Adipocyte (in vitro differentiated cells): ENCODE measurements around the gene SOX14.

ENCODE experiments used
- DNase-seq: peaks from one replicate; pipeline ENCODE4 v3.0.0-alpha.2; 2015; ENCODE audit warnings: low read depth
- H3K27me3 ChIP-seq: replicated peaks from 2 replicates; pipeline ENCODE4 v1.7.0; 2013; ENCODE audit warnings: mild to moderate bottlenecking, low read length, moderate library complexity; ENCODE audit not compliant: control insufficient read depth, insufficient read depth
- H3K36me3 ChIP-seq: 2 replicates; pipeline ENCODE4 v1.7.0; 2013; ENCODE audit warnings: low read length, mild to moderate bottlenecking, moderate library complexity; ENCODE audit not compliant: control insufficient read depth, insufficient read depth, severe bottlenecking
- H3K4me1 ChIP-seq: 2 replicates; pipeline ENCODE4 v1.7.0; 2013; ENCODE audit warnings: mild to moderate bottlenecking, low read length, moderate library complexity; ENCODE audit not compliant: control insufficient read depth, insufficient read depth
- H3K4me3 ChIP-seq: 2 replicates; pipeline ENCODE4 v1.7.0; 2013; ENCODE audit warnings: mild to moderate bottlenecking, low read length, moderate library complexity
- H3K9ac ChIP-seq: 2 replicates; pipeline ENCODE4 v1.7.0; 2013; ENCODE audit warnings: mild to moderate bottlenecking, low read length, moderate library complexity
- H3K9me3 ChIP-seq: 2 replicates; pipeline ENCODE4 v1.7.0; 2013; ENCODE audit warnings: mild to moderate bottlenecking, low read length, moderate library complexity; ENCODE audit not compliant: control insufficient read depth

Gene SOX14

DNA sequence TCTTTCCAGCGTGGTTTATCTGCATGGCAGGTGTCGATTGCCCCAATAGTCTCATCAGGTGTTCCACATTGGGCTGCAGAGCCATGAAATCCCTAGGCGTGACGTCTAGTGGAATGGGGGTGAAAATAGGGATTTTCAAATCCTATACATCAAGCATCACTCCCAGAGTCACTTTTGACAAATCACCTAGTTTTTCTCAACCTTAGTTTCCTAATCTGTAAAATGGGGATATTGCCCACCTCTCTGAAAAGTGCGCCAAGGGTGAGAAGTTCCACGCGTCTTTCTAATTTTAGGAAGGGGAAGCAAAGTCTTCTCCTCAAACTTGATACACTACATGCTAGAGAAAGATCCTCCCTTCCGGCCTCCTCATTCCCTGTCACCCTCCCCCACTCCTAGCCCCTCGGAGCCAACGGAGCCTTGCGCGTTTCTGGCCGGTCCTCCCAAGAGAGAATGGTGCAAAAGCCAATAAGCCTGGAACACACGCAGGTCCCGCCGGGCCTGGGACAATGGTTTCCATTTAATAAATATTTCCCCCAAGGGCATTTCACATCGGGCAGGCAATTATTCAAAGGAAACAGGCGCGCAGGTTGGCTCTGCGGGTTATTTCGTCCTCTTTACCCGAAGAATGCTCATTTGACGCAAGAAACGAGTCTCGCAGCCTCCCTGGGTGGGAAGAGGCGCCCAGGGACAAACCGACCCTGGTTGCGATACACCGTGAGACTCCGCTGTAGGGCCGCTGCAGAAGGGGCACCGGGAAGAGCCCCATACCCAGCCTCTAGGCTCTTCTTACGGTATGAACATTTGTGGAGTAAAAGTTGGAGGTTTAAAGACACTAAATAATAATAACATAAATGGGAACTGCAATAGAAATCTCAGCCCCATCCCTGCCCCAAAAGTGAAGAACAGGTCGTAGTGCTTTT, 1.2 kb upstream of the SOX14 start:
- peaks cover 2% of the 10 kb centered on the region for H3K4me1 ChIP-seq
- H3K36me3 ChIP-seq = no peaks in the 10 kb centered on the region
- no peak overlapping the region for H3K9ac ChIP-seq
- no peak for DNase-seq
- H3K9me3 ChIP-seq = no peaks in the 10 kb centered on the region
- H3K27me3 ChIP-seq = peaks cover 66% of the 10 kb centered on the region
- H3K4me3 ChIP-seq = no peak overlapping the region

DNA sequence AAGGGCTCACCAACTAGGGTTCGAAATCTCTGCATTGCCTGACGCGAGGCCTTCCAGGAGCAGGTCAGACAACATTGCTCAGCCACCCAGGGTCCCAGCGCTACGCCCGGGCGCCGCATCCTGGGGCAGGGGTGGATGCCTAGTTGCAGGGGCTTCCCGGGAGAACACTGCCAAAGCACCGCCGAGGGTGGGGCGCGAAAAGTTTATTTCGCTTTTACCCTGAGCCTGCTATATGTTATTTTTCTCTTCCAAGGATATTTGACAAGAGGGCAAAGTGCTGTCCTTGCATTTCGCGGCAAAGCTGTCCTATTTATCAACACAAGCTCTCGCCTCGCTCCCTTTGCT, 549 bp upstream of the SOX14 start:
- no peak for DNase-seq
- no peaks in the 10 kb centered on the region for H3K9me3 ChIP-seq
- no peak overlapping the region for H3K9ac ChIP-seq
- H3K36me3 ChIP-seq = no peaks in the 10 kb centered on the region
- peaks cover 68% of the 10 kb centered on the region for H3K27me3 ChIP-seq
- no peak overlapping the region for H3K4me3 ChIP-seq
- peaks cover 5% of the 10 kb centered on the region for H3K4me1 ChIP-seq

DNA sequence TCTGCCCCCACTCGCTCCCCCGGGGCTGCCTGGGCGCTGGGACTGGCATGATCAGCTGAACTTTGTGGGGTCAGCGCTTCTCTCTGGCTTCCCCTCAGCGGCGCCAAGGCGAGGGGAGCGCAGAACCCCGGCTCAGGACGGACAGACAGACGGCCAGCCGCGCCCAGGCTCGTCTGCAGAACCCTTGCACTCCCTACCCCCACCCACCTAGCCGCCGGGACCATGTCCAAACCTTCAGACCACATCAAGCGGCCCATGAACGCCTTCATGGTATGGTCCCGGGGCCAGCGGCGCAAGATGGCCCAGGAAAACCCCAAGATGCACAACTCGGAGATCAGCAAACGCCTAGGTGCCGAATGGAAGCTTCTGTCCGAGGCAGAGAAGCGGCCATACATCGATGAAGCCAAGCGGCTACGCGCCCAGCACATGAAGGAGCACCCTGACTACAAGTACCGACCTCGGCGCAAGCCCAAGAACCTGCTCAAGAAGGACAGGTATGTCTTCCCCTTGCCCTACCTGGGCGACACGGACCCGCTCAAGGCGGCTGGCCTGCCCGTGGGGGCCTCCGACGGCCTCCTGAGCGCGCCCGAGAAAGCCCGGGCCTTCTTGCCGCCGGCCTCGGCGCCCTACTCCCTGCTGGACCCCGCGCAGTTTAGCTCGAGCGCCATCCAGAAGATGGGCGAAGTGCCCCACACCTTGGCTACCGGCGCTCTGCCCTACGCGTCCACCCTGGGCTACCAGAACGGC, 621 bp downstream of the SOX14 start:
- H3K4me3 ChIP-seq = no peak overlapping the region
- peaks cover 5% of the 10 kb centered on the region for H3K4me1 ChIP-seq
- peaks cover 79% of the 10 kb centered on the region for H3K27me3 ChIP-seq
- H3K36me3 ChIP-seq = no peaks in the 10 kb centered on the region
- H3K9ac ChIP-seq = no peak overlapping the region
- no peaks in the 10 kb centered on the region for H3K9me3 ChIP-seq
- DNase-seq = no peak

DNA sequence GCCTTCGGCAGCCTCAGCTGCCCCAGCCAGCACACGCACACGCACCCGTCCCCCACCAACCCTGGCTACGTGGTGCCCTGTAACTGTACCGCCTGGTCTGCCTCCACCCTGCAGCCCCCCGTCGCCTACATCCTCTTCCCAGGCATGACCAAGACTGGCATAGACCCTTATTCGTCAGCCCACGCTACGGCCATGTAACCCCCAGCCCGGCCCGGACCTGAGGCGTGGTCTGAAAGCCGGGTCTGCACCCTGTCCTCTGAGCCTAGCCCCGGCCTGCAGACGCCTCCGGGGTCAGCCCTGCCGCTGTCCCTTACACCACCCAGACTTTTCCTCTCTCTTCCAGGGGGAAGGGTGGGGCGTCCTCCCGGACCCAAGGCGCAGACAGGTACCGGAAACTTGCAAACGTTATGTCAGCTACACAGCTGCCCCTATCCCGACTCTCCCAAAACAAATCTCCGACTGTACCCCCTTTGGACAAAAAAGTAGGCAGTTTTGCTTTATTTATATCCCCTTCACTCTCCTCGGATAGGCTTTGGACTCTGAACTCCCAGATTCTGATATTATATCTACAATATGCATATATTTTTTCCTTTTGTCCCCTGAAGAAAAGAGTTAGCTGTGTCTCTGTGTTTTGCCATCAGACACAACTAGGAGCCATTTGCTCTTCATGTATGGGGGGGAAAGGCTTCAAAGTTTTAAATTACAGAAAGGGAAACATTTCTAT, 1.4 kb downstream of the SOX14 start:
- H3K36me3 ChIP-seq = no peaks in the 10 kb centered on the region
- H3K4me1 ChIP-seq = peaks cover 5% of the 10 kb centered on the region
- H3K9me3 ChIP-seq = no peaks in the 10 kb centered on the region
- no peak for DNase-seq
- H3K4me3 ChIP-seq = no peak overlapping the region
- no peak overlapping the region for H3K9ac ChIP-seq
- H3K27me3 ChIP-seq = peaks cover 86% of the 10 kb centered on the region

DNA sequence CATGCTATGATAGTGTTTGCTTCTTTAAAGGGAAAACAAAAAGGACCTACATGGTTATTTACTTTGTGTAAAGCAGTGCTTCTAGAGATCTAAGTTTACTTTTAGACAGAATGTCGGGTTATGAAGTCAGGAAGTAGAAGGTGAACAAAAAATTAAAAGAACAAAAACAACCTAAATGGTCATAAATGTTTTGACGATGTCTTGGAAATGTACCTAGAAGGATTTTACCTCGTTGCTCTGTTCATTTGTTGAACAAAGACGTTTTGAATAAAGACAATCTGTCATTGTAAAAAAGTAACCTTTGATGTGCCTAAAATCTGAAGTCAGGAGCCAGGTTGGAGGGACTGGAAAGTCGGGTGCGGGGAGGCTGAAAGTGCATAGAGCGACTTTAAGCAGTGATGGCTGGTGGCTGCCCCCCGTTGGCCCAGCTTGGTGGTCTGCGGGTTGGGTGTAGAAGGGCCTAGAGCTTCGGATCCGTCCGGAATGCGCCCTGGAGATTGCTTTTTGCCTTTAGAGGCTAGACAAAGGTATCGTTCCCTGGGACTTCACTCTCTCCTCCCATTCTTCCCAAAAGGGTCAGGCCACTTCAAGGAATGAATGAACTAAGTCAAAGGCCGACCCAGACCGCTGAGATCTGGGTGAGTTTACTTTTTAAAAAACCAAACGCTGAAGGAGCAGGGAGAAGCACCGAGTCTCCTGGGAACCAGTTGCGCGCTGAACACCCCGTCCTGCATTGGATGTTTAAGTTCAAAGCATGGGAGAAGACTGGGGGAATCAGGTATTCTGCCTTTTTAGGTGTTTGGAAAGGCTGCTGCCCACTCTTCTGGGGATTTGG, 2.1 kb downstream of the SOX14 start:
- Histone ChIP-seq H3K36me3 (no peaks in the 10 kb centered on the region), H3K9me3 (no peaks in the 10 kb centered on the region), H3K4me1 (peaks cover 5% of the 10 kb centered on the region), H3K27me3 (peaks cover 91% of the 10 kb centered on the region), H3K4me3 (no peak overlapping the region), H3K9ac (no peak overlapping the region)
- no peak for DNase-seq

DNA sequence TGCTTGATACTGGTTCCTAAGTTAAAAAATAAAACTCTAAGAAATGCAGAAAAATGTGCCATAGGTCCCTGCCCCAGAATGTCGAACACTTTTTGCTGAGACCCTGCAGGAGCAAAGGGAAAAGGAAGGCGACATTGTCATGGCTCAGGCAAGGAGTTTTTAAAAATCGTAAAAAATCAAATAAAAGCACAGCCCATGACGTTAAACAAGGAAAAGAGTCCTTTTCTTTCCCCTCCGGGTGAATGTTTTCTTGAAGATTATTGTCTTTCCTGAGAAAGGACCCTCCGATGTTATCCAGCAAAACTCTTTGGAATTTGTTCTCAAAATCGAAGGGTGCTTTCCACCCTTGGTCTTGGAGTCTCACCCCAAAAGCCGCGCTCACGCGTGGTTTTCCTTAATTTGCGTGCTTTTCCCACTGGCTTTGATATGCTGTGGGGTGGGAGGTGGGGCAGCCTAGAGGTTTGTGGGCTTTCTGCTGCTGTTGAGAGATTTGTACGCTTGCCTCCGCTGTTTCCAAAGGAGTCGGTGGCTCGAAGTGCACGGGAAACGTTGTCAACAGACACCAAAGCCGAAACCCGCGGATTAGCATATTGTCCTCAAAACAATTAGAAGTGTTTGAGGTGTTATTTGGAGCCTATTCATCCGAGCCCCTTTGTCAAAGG, 2.9 kb downstream of the SOX14 start:
- Histone ChIP-seq H3K9me3 (no peaks in the 10 kb centered on the region), H3K4me1 (peaks cover 11% of the 10 kb centered on the region), H3K9ac (no peak overlapping the region), H3K4me3 (no peak overlapping the region), H3K36me3 (no peaks in the 10 kb centered on the region), H3K27me3 (peaks cover 91% of the 10 kb centered on the region)
- DNase-seq = no peak

DNA sequence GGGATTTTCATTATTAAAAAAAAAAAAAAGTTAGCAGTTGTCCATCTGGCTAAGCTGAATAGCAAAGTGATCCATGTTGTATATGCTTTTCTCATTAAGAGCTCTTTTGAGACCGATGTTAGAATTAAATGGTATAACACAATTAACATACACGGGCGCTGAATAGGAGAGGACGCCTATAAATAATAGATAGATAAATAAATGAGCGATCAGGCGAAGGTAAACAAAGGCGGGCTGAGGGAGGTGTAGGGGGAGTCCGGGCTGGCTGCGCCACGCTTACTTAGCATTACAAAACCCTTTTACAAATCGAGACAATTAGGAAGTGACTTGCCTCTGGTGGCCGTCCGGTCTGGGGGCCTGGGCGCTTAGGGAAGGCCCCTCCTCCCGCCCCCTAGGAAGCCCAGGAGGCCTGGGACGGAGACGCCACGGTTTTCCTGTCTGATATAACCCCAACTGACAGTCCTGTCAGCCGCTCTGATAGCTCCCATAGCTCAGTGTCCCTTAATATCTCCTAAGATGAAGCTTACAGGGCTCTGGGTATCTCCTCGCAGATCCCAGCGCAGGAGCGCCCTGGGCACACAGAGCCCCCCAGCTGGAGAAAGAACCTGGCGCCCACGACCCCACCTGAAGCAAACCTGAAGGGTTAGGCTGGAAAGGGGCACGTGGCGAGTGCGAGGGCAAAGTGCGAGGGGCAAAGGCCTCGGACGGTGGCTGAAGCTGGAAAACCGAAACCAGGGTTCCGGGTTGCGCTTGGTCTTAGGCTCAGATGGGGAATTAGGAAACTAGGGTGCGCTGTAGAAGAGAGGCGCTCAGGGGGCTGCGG, 3.6 kb downstream of the SOX14 start:
- Histone ChIP-seq H3K9me3 (no peaks in the 10 kb centered on the region), H3K9ac (no peak overlapping the region), H3K4me1 (peaks cover 11% of the 10 kb centered on the region), H3K36me3 (no peaks in the 10 kb centered on the region), H3K27me3 (peaks cover 91% of the 10 kb centered on the region), H3K4me3 (peak overlapping the region; percentile 72)
- no peak for DNase-seq

DNA sequence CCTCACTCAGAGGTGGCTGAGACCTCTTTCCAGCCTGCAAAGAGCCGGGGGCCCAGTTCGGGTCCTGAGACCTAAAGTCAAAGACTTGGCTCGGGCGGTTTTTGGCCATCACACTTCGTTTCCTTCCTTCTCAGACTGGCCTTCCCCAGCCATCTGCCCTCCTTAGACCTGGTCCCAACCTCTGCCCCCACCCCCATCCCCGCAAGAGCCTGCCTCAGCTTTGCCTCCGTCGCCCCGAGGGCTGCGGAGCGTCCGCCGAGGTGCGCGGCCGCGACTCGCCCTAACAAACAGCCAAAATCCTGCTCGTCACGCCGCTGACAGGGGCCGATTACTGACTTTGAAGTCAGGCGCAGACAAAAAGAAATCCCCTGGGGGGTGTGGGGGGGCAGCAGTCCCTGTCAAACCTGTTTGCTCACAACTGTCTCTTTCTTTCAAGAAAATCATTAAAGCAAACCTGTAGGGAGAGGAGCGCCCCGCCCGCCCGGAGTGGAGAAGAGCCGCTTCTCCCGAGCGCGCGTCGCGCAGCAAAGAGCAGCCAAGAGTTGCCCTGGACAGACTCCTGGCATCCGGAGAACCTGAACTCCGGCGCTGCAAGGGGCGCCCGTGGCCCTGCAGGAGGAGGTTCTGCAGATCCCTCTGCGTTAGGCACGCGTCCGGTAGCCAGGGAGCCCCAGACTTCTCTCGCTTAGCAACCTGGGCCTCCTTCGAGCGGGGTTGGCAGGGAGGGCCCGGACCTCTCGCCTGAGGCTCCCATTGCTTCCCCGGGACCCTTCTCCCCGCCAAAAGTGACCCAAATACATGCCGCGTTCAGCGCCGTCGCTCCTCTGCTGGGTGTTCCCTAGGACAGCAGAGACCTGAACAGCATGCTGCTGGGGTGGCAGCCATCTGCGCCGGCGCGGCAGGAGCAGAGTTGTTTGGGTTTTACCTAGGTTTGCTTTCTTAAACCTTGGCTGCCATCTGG, 4.5 kb downstream of the SOX14 start:
- Histone ChIP-seq H3K4me3 (peak overlapping the region; percentile 72), H3K4me1 (peaks cover 11% of the 10 kb centered on the region)

DNA sequence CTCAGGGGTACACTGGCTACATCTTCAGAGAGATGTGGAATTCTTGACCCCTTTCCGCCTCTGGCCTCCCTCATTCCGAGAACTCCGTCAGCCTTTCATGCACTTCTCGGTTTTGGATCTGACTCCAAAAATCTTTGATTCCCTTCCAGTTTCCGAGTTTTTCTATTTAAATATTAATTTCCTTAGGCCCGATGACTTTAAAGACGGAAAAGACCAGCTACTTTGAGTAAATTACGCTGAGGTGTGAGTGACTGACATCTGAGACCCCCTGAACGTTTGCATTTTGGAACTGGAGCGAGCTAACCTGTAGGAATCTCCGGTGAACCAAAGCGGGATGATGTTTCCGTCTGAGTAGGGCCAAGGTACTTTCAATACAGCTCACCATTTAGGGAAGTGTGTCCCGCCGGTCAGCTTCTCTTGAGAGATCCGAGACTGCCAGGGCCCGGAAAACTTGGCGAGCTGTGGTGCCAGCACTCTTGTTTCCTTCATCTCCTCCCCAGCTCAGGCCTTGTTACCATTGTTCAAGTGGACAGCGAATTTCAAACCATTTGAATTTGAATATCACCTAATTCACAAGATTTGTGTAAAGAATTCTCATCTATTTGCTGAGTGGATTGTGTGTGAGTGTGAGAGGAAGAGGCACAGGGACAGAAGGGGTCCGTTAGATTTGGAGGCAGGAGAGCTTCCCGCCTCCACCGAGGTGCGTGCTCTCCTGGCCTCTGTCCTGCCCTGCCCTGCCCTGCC, 5.4 kb downstream of the SOX14 start:
- Histone ChIP-seq H3K4me1 (peaks cover 11% of the 10 kb centered on the region), H3K36me3 (no peaks in the 10 kb centered on the region), H3K27me3 (peaks cover 92% of the 10 kb centered on the region), H3K9me3 (no peaks in the 10 kb centered on the region), H3K9ac (no peak overlapping the region), H3K4me3 (no peak overlapping the region)
- no peak for DNase-seq

More for the DNA sequence above, 4.5 kb downstream of the SOX14 start:
- Histone ChIP-seq H3K9ac (no peak overlapping the region), H3K36me3 (no peaks in the 10 kb centered on the region), H3K9me3 (no peaks in the 10 kb centered on the region), H3K27me3 (peaks cover 91% of the 10 kb centered on the region)
- DNase-seq = peak; percentile 13
